HG02571 (cell line): ENCODE results near the gene SLC16A1.
"Not testable (repeated sequence)": the region's sequence is repeated elsewhere in the genome, so short reads cannot be mapped to it uniquely, and the experiment has no call there.

Experiments
- ATAC-seq: cut with Tn5 transposase; IDR thresholded peaks from one replicate; pipeline ENCODE4 v1.9.1; 2021; ENCODE audit warnings: mild to moderate bottlenecking, moderate library complexity; ENCODE audit not compliant: unreplicated experiment

The SLC16A1 gene

DNA sequence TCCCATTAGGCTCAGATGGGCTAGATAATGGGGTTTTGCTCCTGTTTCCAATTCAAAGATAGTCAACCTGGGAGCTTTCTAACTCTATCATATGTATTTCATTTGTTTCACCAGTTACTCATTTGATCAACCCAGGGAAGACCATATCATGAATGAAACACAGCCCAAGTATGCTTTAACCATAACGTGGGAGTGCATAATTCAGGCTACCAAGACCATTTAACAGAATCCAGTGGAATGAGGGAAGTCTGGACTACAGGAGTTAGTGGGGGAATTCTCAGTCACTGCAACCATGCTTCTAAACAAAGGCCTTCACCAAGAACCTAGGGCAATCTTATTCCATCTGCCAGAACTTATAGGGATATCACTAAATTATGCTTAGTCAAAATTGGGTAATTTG lies 15.0 kb upstream of the SLC16A1 start:
- ATAC-seq, result no peak

DNA sequence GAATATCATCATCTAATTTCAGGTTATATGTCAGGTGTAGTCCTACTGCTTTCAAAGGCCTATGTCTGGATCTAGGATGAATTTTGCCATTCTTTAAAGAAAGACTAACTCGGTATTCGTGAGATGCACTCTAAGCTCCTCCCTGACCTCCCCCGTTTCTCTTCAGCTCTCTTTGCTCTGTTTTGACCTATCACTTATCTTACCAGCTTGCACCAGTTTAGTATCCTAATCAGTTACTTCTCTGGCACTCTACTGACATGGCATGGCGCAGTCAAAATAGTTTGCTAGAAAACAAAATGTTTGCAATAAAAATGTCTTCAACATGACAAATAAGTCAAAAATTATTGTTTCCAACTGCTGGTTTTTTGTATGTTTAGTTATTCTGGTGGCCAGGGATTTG lies 8.4 kb upstream of the SLC16A1 start:
- ATAC-seq, result no peak

DNA sequence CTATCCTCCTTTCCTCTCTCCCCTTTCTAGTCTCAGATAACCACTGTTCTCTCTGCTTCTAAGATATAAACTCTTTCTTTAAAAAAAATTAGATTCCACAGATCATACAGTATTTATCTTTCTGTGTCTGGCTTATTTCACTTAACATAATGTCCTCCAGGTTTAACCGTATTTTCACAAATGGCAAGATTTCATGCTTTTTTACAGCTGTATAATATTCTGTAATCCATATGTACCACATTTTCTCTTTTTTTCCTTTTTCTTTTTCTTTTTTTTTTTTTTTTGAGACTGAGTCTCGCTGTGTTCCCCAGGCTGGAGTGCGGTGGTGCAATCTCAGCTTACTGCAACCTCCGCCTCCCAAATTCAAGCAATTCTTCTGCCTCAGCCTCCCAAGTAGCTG lies 5.1 kb upstream of the SLC16A1 start:
- ATAC-seq, result no peak

DNA sequence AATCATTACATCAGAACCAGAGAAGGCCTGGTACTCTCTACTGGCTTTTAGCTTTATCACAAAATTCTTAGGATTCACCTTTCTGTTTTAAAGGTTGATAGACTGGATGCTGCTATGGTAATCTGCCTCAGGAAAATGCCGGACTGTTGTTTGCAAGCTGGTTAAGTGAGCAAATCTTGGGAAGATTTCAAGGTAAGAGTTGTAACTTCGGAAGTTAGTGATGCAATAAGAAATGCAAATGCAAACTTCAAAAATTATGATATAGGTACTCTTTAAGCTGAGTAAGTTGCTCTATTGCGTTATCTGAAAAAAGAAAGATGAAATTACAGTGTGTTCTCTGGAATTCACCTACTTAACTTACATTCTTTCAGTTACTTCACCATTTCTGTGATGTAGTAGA lies 4.4 kb upstream of the SLC16A1 start:
- ATAC-seq, result no peak

GRCh38 chr1:112958236-112958635 lies 2.2 kb upstream of the SLC16A1 start:
- not testable (repeated sequence) for ATAC-seq

GRCh38 chr1:112957133-112957812 lies 1.3 kb upstream of the SLC16A1 start:
- peak; percentile 40 for ATAC-seq

GRCh38 chr1:112956544-112957132 lies 642 bp upstream of the SLC16A1 start:
- peak; percentile 4 for ATAC-seq

DNA sequence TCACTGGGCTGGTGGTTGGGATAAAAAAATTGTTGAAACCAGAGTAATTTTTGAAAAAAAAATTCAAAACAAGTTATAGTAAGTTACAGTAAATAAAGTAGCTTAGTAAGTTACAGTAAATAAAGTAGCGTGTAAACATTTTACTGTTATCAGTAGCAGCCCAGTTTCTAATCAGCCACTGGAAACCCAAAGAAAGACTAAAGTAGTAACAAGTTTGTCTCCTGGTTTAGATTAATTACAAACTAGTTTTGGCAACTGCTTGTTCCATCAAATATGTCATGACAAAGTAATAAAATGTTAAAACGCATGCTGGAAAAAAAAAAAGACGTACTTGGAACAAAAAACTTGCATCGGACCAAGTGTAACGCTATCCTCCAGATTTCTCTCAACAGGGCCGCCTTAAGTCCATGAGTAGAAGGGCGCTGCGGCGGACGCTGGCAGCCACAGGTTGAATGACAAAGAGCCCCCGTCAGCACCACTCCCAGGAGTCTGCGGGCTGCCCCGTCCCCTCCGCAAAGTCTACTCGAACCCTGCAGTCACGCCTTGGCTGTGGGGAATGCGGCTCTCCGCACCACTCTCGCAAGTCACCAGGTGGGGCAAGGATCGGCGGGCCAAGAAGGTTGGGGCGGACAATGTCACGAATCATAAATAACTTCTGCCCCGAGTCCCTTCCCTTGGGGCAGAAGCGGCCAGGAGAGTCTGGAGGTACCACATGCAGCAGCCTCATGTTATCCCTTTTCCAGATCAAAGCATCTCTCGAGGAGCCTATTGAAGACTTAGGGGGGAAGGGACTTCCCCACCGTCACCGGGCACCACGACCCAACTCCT lies 837 bp downstream of the SLC16A1 start:
- ATAC-seq, result peak; percentile 19

- ATAC-seq, result no peak
Observed at GRCh38 chr1:112954017-112954650, 1.9 kb downstream of the SLC16A1 start.

DNA sequence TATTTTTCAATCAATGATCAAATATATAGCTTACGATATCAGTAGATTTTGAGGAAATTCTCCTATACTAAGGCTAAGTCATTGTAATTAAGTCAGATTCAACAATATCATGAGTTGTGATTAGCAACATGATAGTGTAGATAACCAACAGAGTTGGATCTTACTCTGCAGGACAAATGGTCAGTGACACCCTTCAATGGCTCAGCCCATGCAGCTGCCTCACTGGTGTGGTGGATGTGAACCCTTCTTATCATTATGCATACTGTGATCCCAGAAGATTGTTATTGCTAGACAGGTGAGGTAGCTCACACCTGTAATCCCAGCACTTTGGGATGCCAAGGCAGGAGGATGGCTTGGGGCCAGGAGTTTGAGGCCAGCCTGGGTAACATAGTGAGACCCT lies 5.6 kb downstream of the SLC16A1 start:
- no peak for ATAC-seq

DNA sequence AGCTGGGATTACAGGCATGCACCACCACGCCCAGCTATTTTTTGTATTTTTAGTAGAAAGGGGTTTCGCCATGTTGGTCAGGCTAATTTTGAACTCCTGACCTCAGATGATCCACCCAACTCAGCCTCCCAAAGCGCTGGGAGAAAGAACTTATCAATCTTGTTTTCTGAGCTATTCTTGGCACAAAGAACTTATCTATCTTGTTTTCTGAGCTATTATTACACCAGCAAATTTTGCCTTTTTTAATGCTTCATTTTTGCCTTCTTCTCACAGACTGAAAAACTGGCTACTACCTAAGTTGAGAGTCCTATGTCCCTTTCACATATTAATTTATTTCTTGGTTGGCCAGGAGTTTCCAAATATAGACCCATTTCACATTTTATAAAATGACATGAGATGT lies 9.3 kb downstream of the SLC16A1 start:
- ATAC-seq, result no peak

- no peak for ATAC-seq
Observed at GRCh38 chr1:112939810-112940209, 16.2 kb downstream of the SLC16A1 start.

- ATAC-seq, result no peak
Observed at GRCh38 chr1:112938210-112938609, 17.8 kb downstream of the SLC16A1 start.

GRCh38 chr1:112937495-112937894 lies 18.5 kb downstream of the SLC16A1 start:
- ATAC-seq, result no peak

- ATAC-seq, result no peak
Observed at GRCh38 chr1:112937070-112937469, 18.9 kb downstream of the SLC16A1 start.

GRCh38 chr1:112935461-112936111 lies 20.4 kb downstream of the SLC16A1 start:
- no peak for ATAC-seq

DNA sequence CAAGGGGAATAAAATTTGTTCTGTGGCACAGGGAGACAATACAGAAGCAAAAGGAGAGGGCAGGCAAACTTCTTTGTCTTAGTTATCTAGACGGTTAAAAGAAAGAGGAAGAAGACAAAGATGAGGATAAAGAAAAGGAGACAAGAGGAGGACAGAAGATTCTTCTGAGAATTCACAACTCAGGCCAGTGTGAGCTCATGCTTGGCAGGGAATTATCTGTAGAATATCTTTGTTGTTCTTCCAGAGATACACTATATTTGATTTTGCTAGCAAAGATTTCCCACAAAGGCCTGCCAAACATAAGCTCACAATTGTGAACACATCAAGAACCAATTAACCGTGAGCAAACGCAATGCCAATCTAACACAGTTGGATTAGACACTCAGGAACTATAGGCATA lies 21.4 kb downstream of the SLC16A1 start:
- no peak for ATAC-seq

- ATAC-seq, result no peak
Observed at GRCh38 chr1:112933820-112934571, 22.0 kb downstream of the SLC16A1 start.

DNA sequence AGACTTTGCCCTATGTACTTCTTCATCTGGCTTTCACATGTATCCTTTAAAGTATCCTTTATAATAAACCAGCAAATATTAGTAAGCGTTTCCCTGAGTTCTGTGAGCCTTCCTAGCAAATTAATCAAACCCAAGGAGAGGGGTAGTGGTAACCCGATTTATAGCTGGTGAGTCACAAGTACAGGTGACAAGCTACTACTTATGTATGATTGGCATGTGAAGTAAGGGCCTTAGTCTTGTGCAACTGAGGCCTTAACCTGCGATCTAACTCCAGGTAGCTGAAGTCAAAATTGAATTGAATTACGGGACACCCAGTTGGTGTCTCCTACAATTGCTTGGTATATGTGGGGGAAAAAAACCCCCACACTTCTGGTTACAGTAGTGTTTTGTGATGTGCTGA lies 26.0 kb downstream of the SLC16A1 start:
- ATAC-seq, result no peak

DNA sequence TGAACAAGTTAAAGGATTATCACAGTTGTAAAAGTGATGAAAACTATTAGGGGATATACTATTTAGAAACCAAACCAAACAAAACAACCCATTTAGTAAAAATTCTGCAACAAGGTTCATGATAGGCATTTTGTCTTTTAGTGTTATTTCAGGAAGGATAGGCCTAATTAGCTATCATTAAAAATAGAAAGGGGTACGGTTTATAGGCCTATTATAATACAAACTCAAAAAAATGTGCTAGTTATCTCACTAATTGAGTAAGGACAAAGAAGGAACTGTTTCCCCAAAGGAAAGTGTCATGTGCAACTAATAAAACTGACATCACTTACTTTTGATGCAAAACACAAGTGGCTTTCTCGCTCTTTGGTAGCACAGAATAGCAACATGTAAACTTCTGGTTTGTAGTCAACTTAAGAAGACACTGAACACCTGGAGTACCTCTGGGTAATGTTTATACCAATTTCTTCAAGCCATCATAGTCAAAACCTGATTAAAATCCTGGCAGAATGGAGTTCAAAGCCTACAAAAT lies 28.5 kb downstream of the SLC16A1 start:
- no peak for ATAC-seq
